Activated CD4-positive, alpha-beta T cell treated with anti-CD3 and anti-CD28 coated beads, Interleukin-2, amount 10 ng/mL, durations not matched to agents 24 days and 14 days (primary cell): ENCODE measurements around the gene DNAAF5. TPM values are rescaled to one million over a fixed set of nuclear protein-coding genes. Genes with fewer than 3 reads are reported as not detected.
"Not testable (repeated sequence)": the region's sequence is repeated elsewhere in the genome, so short reads cannot be mapped to it uniquely, and the experiment has no call there.

Experiments used
- DNase-seq: peaks from one replicate; pipeline ENCODE4 v3.0.0; 2022
- H3K27ac Mint-ChIP-seq: one replicate; pipeline ENCODE4 v1.8.0; 2022; ENCODE audit warnings: mild to moderate bottlenecking, mixed read lengths
- H3K27me3 Mint-ChIP-seq: one replicate; pipeline ENCODE4 v1.8.0; 2022; ENCODE audit warnings: mixed read lengths
- H3K36me3 Mint-ChIP-seq: one replicate; pipeline ENCODE4 v1.8.0; 2022; ENCODE audit warnings: low read depth, mild to moderate bottlenecking, mixed read lengths
- H3K4me1 Mint-ChIP-seq: one replicate; pipeline ENCODE4 v1.8.0; 2021; ENCODE audit warnings: mixed read lengths
- H3K4me3 Mint-ChIP-seq: one replicate; pipeline ENCODE4 v1.8.0; 2022; ENCODE audit warnings: mild to moderate bottlenecking, moderate library complexity, mixed read lengths
- H3K9me3 Mint-ChIP-seq: one replicate; pipeline ENCODE4 v1.8.0; 2021; ENCODE audit warnings: mixed read lengths
- intact Hi-C: fragments of 100-400 bp; cut with micrococcal nuclease; formaldehyde crosslinking; loops from one replicate; pipeline ENCODE4 v1.15.1; 2023
- total RNA-seq: library from RNA; stranded (reverse); gene quantifications from 2 replicates; pipeline ENCODE4 v1.2.3, GENCODE V29; 2022

Gene DNAAF5
- total RNA-seq, 1 donor from 2014 or later, result 50.6 TPM

DNA sequence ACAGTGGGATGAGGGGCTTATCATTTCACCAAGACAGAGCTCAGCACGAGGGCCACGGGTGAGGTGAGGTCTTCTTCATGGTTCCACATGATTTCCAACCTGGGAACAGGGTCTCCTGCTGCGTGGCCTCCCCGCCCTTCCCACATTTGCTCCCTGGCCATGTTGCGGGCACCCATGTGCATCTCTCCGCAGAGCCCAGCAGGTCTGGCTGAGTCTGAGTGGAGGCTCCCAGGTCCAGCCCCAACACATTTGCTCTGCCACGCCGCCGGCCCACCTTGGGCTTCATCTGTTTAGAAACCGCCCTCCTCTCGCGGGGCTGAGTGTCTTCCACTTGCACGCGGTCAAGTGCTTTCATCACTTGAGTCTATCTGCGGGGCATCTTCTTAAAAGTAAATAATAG, 15.4 kb downstream of the DNAAF5 start:
- Mint-ChIP-seq H3K4me3 (no peak overlapping the region), H3K4me1 (peaks cover 2% of the 10 kb centered on the region), H3K27me3 (no peaks in the 10 kb centered on the region), H3K27ac (no peak overlapping the region), H3K36me3 (peaks cover 44% of the 10 kb centered on the region), H3K9me3 (no peaks in the 10 kb centered on the region)
- no peak for DNase-seq
- intact Hi-C loops, result no loop called here

DNA sequence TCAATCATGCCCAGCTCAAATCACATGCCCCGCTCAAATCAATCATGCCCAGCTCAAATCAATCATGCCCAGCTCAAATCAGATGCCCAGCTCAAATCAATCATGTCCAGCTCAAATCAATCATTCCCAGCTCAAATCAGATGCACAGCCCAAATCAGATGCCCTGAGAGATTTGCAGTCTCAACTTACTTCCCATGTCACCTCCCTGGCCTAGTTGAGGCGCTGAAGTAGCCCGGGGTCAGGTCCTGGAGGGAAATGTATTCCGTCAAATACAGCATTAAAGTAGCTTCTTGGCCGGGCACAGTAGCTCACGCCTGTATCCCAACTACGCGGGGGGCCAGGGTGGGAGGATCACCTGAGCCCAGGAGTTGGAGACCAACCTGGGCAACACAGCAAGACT, 16.3 kb downstream of the DNAAF5 start:
- DNase-seq, result no peak
- intact Hi-C loops, result no loop called here
- peaks cover 37% of the 10 kb centered on the region for H3K36me3 Mint-ChIP-seq
- no peak overlapping the region for H3K4me3 Mint-ChIP-seq
- H3K4me1 Mint-ChIP-seq, result no peaks in the 10 kb centered on the region
- peak overlapping the region; percentile 22 for H3K27ac Mint-ChIP-seq
- H3K27me3 Mint-ChIP-seq, result no peaks in the 10 kb centered on the region
- H3K9me3 Mint-ChIP-seq, result no peaks in the 10 kb centered on the region

DNA sequence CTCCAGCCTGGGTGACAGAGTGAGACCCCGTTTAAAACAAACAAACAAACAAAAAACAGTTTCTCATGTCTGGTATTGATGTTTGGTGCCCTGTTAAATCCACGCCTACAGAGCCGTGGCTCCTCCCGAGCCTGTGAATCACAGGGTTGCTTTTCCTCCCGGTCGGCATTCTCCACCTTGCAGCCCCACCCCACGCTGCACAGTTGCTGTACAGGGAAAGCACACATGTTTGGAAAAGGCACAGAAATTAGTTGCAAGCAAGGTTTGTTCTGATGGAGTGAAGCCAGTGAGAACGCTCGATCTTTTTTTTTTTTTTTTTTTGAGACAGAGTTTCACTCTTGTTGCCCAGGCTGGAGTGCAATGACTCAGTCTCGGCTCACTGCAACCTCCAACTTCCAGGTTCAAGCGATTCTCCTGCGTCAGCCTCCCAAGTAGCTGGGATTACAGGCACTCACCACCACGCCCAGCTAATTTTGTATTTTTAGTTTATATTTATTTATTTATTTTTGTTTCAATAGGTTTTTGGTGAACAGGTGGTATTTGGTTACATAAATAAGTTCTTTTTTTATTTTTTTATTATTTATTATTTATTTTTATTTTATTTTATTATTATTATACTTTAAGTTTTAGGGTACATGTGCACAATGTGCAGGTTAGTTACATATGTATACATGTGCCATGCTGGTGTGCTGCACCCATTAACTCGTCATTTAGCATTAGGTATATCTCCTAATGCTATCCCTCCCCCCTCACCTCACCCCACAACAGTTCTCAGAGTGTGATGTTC, 17.0 kb downstream of the DNAAF5 start:
- H3K4me1 Mint-ChIP-seq, H3K27me3 Mint-ChIP-seq, DNase-seq, H3K4me3 Mint-ChIP-seq, H3K27ac Mint-ChIP-seq, H3K9me3 Mint-ChIP-seq, intact Hi-C loops: not testable (repeated sequence)
- H3K36me3 Mint-ChIP-seq, result peaks cover 31% of the 10 kb centered on the region

- H3K9me3 Mint-ChIP-seq, H3K4me3 Mint-ChIP-seq, intact Hi-C loops, DNase-seq, H3K27ac Mint-ChIP-seq, H3K4me1 Mint-ChIP-seq, H3K27me3 Mint-ChIP-seq: not testable (repeated sequence)
- peaks cover 31% of the 10 kb centered on the region for H3K36me3 Mint-ChIP-seq
These were observed 17.6 kb downstream of the DNAAF5 start for GRCh38 chr7:744128-744520.

GRCh38 chr7:744854-745430, 18.4 kb downstream of the DNAAF5 start:
- no peak for DNase-seq
- no peaks in the 10 kb centered on the region for H3K9me3 Mint-ChIP-seq
- intact Hi-C loops, result no loop called here
- H3K4me1 Mint-ChIP-seq, result no peaks in the 10 kb centered on the region
- H3K27me3 Mint-ChIP-seq, result no peaks in the 10 kb centered on the region
- H3K36me3 Mint-ChIP-seq, result peaks cover 32% of the 10 kb centered on the region
- no peak overlapping the region for H3K4me3 Mint-ChIP-seq
- H3K27ac Mint-ChIP-seq, result no peak overlapping the region

DNA sequence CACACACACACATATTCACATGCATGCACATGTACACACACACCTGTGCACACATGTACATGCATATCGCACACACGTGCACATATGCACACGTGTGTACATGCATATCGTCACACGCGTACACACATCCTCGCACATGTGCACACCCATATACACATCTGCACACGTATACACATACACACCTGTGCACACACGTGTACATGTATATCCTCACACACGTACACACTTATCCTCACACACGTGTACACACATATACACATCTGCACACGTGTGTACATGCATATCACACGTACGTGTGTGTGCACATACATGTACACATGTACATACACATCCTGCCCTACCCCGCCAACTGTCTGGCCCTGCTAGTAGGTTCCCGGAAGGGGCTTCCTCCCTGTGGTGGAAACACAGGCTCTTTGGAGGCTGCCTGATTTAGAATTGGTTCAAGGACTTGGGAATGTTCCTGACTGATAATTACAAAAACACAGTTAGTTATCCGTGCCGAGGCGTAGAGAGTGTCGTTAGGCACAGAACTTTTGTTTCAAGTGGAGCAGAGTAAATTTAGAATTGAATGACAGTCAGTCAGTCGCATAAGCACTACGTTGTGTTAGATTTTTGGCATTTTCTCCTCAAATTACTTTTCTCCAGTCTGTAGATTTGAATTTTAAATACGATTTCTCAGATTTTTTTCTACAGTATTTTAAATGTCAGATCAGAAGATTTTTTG, 19.1 kb downstream of the DNAAF5 start:
- H3K9me3 Mint-ChIP-seq, result no peaks in the 10 kb centered on the region
- intact Hi-C loops, result no loop called here
- peaks cover 32% of the 10 kb centered on the region for H3K36me3 Mint-ChIP-seq
- no peaks in the 10 kb centered on the region for H3K27me3 Mint-ChIP-seq
- no peaks in the 10 kb centered on the region for H3K4me1 Mint-ChIP-seq
- no peak overlapping the region for H3K27ac Mint-ChIP-seq
- no peak for DNase-seq
- no peak overlapping the region for H3K4me3 Mint-ChIP-seq

DNA sequence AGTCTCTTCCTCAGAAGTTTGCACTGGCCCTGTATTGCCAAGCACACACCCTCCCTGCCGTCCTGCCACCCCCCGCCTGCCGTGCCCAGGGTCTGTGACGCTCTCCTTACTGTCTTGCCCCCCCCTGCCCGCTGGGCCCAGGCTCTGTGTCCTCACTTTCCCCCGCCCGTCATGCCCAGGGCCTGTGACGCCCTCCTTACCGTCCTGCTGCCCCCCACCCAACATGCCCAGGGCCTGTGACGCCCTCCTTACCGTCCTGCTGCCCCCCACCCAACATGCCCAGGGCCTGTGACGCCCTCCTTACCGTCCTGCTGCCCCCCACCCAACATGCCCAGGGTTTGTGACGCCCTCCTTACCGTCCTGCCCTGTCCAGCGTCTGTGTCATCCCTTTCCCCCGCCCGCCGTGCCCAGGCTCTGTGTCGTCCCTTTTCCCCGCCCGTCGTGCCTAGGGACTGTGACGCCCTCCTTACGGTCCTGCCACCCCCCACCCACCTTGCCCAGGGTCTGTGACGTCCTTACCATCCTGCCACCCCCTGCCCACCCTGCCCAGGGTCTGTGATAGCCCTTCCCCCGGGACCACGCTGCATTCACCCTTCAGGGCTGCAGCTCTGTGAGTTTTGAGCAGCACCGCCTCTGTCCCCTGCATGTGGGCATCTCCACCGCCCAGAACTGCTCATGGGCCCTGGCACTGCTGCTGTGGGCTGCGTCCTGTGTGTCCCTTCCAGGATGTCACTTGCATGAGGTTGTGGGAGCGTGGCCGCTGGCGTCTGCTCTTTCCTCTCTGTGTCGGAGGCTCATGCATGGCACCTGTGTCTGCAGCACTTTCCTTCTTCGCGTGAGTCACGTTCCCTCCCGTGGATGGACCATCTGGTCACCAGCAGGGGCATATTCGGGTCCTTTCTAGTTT, 19.9 kb downstream of the DNAAF5 start:
- intact Hi-C loops, result no loop called here
- Mint-ChIP-seq H3K27me3 (no peaks in the 10 kb centered on the region), H3K36me3 (peaks cover 32% of the 10 kb centered on the region), H3K4me1 (no peaks in the 10 kb centered on the region), H3K27ac (no peak overlapping the region), H3K4me3 (no peak overlapping the region), H3K9me3 (no peaks in the 10 kb centered on the region)
- no peak for DNase-seq

DNA sequence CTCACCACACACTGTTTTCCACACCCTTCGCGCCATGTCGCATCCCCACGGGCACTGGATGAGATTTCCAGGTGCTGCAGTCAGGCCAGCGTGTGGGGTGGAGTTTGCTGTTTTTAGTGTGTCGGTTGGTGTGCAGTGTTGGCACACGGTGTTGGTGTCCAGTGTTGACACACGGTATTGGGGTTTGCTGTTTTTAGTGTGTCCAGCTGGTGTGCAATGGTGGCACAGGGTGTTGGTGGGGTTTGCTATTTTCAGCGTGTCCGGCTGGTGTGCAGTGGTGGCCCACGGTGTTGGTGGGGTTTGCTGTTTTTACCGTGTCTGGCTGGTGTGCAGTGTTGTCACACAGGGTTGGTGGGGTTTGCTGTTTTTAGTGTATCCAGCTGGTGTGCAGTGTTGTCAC, 20.7 kb downstream of the DNAAF5 start:
- no peaks in the 10 kb centered on the region for H3K9me3 Mint-ChIP-seq
- DNase-seq, result no peak
- intact Hi-C loops, result no loop called here
- H3K36me3 Mint-ChIP-seq, result peaks cover 31% of the 10 kb centered on the region
- H3K4me1 Mint-ChIP-seq, result no peaks in the 10 kb centered on the region
- no peak overlapping the region for H3K27ac Mint-ChIP-seq
- H3K4me3 Mint-ChIP-seq, result no peak overlapping the region
- H3K27me3 Mint-ChIP-seq, result no peaks in the 10 kb centered on the region

DNA sequence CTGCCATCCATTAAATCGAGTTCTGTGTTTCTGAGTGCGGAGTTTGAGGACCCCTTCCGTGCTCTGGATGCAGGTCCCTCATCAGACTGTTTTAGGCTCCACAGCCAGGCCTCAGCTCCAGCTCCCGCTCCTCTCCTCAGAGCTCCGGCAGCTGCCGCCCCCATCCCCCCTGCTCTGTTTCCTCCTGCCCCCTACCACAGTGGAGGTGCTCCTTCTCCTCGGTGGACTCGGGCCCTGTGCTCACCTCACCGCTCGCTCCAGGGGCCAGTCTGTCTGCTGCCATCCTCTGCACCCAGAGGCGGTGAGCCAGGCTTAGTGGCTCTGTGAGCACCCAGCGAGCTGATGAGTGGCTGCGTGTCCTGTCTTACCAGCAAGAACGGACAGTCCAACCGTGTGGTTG, 21.9 kb downstream of the DNAAF5 start:
- no peak overlapping the region for H3K4me3 Mint-ChIP-seq
- intact Hi-C loops, result no loop called here

DNA sequence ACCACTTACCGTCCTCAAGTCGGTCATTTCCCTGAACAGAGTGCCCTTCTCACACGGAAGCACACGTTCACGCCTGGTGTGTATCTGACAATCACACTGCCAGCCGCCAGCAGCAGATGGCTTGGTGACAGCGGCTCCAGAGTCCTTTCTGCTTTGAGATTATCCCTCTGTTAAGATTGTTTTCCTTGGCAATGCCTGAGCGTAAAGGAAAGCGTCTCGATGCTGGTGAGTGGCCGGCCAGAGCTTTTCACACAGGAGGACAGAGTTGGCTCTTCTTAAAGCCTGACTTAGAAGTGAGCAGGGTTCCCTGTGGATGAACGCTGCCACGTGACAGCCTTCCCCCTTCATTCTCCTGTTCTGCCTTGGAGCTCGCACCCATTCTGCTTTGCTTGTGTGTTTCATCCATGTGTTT, 22.6 kb downstream of the DNAAF5 start:
- H3K9me3 Mint-ChIP-seq, result no peaks in the 10 kb centered on the region
- no peaks in the 10 kb centered on the region for H3K4me1 Mint-ChIP-seq
- intact Hi-C loops, result no loop called here
- DNase-seq, result no peak
- H3K27me3 Mint-ChIP-seq, result no peaks in the 10 kb centered on the region
- H3K36me3 Mint-ChIP-seq, result peaks cover 34% of the 10 kb centered on the region
- H3K4me3 Mint-ChIP-seq, result no peak overlapping the region
- H3K27ac Mint-ChIP-seq, result no peak overlapping the region

More for the DNA sequence above, 21.9 kb downstream of the DNAAF5 start:
- H3K27ac Mint-ChIP-seq, result no peak overlapping the region
- DNase-seq, result no peak
- H3K9me3 Mint-ChIP-seq, result no peaks in the 10 kb centered on the region
- no peaks in the 10 kb centered on the region for H3K27me3 Mint-ChIP-seq
- H3K4me1 Mint-ChIP-seq, result no peaks in the 10 kb centered on the region
- peaks cover 35% of the 10 kb centered on the region for H3K36me3 Mint-ChIP-seq

GRCh38 chr7:750111-750905, 23.8 kb downstream of the DNAAF5 start:
- H3K27me3 Mint-ChIP-seq, result no peaks in the 10 kb centered on the region

DNA sequence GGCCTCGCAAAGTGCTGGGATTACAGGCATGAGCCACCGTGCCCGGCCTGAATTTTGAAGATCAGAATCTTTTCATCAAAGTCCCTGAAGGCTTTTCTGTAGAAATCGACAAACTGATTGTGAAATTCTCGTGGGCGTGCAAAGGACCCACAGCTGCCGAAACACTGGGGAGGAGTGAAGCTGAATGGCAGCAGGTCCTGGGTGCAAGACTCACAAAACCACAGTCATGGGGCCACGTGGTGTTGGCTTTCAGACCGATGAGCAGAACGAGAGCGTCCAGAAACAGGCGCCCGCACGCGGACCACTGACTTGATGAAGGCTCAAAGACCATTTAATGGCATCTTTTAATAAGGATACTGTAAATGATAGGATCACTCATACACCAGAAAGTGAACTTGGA, 25.3 kb downstream of the DNAAF5 start:
- no peaks in the 10 kb centered on the region for H3K27me3 Mint-ChIP-seq
- no peaks in the 10 kb centered on the region for H3K9me3 Mint-ChIP-seq
- no peak overlapping the region for H3K4me3 Mint-ChIP-seq
- H3K27ac Mint-ChIP-seq, result no peak overlapping the region
- intact Hi-C loops, result no loop called here
- no peak for DNase-seq
- H3K4me1 Mint-ChIP-seq, result no peaks in the 10 kb centered on the region
- H3K36me3 Mint-ChIP-seq, result peaks cover 26% of the 10 kb centered on the region

More at GRCh38 chr7:750111-750905, 23.8 kb downstream of the DNAAF5 start:
- no peaks in the 10 kb centered on the region for H3K9me3 Mint-ChIP-seq
- H3K4me3 Mint-ChIP-seq, result no peak overlapping the region
- H3K27ac Mint-ChIP-seq, result no peak overlapping the region
- H3K36me3 Mint-ChIP-seq, result peaks cover 28% of the 10 kb centered on the region
- no peaks in the 10 kb centered on the region for H3K4me1 Mint-ChIP-seq
- no peak for DNase-seq
- intact Hi-C loops, result no loop called here

DNA sequence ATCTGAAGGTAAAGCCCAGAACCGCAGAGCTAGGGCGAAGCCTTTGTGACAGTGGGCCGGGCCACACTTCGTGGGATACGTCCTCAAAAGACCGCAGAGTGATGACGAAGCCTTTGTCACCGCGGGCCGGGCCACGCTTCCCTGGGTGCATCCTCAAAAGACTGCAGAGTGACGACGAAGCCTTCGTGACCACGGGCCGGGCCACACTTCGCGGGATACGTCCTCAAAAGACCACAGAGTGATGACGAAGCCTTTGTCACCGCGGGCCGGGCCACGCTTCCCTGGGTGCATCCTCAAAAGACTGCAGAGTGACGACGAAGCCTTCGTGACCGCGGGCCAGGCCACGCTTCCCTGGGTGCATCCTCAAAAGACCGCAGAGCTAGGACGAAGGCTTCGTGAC, 25.8 kb downstream of the DNAAF5 start:
- H3K4me3 Mint-ChIP-seq, H3K27ac Mint-ChIP-seq, H3K27me3 Mint-ChIP-seq, DNase-seq, intact Hi-C loops, H3K4me1 Mint-ChIP-seq, H3K9me3 Mint-ChIP-seq: not testable (repeated sequence)
- peaks cover 26% of the 10 kb centered on the region for H3K36me3 Mint-ChIP-seq
